22Rv1 (cell line): ENCODE data around the gene PCYT1A.

Source experiments
- H3K27ac ChIP-seq: fragments of 450-650 bp; 2 replicates; pipeline ENCODE4 v1.5.1; 2017
- ZFX ChIP-seq: fragments of 450-650 bp; IDR thresholded peaks from 2 replicates; pipeline ENCODE4 v1.6.1; 2017; ENCODE audit warnings: antibody characterized with exemption, borderline replicate concordance
- TF ChIP-seq, protein P1 (sequence below): fragments of 450-650 bp; IDR thresholded peaks from 2 replicates; pipeline ENCODE4 v1.5.1; 2017; ENCODE audit warnings: mild to moderate bottlenecking

The PCYT1A gene

DNA sequence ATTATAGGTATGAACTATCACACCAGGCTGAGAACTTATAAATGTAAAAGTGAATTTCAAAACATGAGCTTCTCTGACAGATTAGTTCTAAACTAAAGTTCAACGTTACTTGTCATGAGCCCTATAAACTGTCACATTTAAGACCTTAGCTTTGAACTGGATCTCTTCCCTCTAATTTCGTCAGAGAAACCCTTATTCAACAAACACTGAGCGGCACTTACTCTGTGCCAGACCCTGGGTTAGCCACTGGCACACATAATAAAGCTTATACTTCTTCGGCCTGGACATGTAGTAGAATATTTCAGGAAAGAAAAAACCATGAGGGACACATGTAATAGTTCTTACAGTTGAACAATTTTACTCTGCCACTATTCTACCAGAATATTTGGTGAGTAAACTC, 5.6 kb downstream of the PCYT1A start:
- H3K27ac ChIP-seq = no peak overlapping the region

DNA sequence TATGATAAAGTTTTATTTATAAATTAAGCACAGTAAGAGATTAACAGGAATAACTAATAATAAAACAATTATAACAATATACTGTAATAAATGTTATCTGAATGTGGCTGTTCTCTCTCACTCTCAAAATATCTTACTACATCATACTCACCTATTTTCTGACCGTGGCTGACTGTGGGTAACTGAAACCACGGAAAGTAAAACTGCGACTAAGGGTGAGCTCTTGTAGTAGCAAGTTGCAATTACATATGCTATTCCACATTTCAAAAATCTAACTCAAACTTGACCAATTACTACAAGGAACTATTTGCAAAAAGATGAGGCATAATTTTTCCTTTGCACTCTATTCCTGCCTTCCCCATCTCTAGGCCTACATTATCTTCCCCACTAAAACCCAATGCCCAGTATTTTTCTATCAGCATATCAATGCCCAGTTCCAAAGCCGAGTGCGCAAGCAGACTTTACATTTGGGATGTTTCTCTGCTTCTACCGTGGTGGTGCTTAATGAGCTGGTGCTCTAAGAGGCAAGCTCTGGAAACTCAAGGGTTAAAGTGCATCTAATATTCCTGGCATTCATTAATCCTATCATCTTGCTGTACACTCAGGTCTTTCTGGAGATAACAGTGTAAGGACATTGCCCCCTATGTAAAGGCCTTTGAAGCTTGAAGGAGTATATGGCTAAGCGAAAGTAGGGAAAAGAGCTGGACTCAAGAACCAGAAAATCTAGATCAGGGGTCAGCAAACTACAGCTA, 6.7 kb downstream of the PCYT1A start:
- no peak overlapping the region for H3K27ac ChIP-seq
- TF ChIP-seq, protein P1, sequence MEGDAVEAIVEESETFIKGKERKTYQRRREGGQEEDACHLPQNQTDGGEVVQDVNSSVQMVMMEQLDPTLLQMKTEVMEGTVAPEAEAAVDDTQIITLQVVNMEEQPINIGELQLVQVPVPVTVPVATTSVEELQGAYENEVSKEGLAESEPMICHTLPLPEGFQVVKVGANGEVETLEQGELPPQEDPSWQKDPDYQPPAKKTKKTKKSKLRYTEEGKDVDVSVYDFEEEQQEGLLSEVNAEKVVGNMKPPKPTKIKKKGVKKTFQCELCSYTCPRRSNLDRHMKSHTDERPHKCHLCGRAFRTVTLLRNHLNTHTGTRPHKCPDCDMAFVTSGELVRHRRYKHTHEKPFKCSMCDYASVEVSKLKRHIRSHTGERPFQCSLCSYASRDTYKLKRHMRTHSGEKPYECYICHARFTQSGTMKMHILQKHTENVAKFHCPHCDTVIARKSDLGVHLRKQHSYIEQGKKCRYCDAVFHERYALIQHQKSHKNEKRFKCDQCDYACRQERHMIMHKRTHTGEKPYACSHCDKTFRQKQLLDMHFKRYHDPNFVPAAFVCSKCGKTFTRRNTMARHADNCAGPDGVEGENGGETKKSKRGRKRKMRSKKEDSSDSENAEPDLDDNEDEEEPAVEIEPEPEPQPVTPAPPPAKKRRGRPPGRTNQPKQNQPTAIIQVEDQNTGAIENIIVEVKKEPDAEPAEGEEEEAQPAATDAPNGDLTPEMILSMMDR = no peak
- no peak for TF ChIP-seq ZFX

More for the DNA sequence above, 5.6 kb downstream of the PCYT1A start:
- no peak for TF ChIP-seq ZFX
- TF ChIP-seq, protein P1 = no peak

DNA sequence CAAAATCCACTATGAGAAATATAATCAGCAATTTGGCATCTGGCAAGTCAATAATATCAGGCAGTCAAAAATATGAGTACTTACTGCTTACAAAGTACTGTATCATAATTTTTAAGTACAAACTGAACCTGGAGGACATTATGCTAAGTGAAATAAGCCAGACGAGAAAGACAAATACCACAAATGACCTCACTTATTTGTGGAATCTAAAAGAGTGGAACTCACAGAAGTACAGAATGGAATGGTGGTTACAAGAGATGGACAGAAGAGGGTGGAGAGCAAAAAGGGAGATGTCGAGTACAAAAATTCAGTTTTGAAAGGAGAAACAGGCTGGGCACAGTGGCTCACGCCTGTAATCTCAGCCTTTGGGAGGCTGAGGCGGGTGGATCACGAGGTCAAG, 12.4 kb downstream of the PCYT1A start:
- no peak overlapping the region for H3K27ac ChIP-seq
- no peak for TF ChIP-seq ZFX
- TF ChIP-seq, protein P1 = no peak

DNA sequence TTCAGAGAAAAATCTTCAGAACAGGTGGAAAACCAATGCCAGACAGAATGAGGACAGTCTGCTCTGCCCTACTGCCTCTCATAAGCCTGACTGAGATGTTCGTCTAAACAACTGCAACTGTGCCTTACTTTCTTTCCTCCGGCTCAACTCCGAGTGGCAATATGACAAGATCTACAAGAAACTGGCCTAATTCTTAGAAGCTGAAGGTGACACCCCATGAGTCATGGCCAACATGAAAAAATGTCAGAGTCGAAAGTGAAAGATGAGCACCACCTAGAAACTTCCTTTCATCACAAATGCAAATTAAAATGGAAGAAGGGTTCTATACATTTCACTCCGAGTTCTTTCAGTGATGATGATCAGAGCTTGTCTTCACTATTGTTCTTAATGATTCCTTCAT, 12.9 kb downstream of the PCYT1A start:
- TF ChIP-seq, protein P1 = no peak
- no peak for TF ChIP-seq ZFX
- H3K27ac ChIP-seq = no peak overlapping the region

DNA sequence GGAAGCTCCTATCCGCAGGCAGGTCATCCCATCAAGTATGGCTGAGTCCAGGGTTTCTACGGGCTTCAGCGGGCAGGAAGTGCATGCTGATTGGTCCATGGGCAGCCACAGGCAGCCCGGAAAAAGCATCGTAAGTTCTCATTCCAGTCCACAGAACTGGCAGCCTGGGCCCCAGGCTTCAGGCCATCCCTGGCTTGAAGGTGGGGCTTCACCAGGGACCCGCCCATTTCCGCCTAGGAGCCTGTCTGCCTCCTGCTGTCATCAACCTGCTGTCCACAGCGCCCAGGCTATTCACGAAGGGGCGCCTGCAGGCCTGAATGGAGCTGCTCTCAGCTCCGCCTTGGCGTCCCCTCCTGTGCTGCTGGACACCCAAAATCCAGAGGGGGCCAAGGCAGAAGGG, 13.9 kb downstream of the PCYT1A start:
- TF ChIP-seq, protein P1 = no peak
- no peak for TF ChIP-seq ZFX
- no peak overlapping the region for H3K27ac ChIP-seq

DNA sequence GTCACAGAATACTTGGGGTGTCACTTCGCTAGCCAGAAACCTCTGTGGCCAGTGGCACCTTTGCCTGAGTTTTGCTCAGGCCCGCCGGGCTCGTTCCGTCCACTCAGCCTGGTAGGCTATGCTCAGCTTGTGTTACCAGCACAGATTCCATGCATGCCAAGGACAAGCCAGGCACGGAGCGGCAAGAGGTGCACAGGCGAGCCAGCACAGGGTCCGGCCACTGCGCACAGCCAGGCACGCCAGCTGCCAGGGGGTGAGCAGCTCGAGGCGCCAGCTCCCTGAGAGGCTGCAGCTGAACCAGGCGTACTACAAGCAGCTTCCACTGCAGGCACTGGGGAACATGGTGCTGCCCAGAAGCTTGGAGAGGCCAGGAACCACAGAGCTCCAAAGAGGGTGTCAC, 14.7 kb downstream of the PCYT1A start:
- no peak overlapping the region for H3K27ac ChIP-seq
- TF ChIP-seq, protein P1 = no peak
- no peak for TF ChIP-seq ZFX

DNA sequence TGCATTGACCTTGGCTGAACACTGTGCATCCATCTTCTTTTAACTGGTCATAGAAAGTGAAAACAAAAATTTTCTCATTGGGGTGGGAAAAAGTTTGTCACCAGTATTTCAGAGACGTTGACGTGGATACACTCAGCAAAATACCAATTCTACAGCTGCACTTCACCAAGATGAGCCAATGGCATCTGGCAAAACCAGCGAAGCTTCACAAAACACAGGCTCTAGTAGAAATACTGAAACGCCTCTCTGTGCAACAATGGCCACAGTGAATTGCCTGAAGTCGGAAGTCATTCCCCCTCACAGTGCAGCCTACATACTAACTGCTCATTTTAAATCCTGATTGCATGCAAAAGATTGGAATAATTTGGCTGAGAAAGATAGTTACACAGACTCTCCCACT, 17.0 kb downstream of the PCYT1A start:
- TF ChIP-seq ZFX = no peak
- TF ChIP-seq, protein P1 = no peak
- H3K27ac ChIP-seq = no peak overlapping the region
